Erythroblast (primary cell): ENCODE data around the gene TM7SF2.

Source experiments
- DNase-seq, 2 experiments: peaks; one replicate each; lab custom pipeline; 2025; lab: John Stamatoyannopoulos, UW
- GATA1 ChIP-seq: IDR thresholded peaks from 2 replicates; pipeline ENCODE4 v1.6.1; 2011; ENCODE audit warnings: low read depth, mild to moderate bottlenecking, control low read depth, low read length, moderate library complexity
- POLR2A ChIP-seq: IDR thresholded peaks from 2 replicates; pipeline ENCODE4 v1.6.1; 2011; ENCODE audit warnings: mild to moderate bottlenecking, low read length

TM7SF2 gene

DNA sequence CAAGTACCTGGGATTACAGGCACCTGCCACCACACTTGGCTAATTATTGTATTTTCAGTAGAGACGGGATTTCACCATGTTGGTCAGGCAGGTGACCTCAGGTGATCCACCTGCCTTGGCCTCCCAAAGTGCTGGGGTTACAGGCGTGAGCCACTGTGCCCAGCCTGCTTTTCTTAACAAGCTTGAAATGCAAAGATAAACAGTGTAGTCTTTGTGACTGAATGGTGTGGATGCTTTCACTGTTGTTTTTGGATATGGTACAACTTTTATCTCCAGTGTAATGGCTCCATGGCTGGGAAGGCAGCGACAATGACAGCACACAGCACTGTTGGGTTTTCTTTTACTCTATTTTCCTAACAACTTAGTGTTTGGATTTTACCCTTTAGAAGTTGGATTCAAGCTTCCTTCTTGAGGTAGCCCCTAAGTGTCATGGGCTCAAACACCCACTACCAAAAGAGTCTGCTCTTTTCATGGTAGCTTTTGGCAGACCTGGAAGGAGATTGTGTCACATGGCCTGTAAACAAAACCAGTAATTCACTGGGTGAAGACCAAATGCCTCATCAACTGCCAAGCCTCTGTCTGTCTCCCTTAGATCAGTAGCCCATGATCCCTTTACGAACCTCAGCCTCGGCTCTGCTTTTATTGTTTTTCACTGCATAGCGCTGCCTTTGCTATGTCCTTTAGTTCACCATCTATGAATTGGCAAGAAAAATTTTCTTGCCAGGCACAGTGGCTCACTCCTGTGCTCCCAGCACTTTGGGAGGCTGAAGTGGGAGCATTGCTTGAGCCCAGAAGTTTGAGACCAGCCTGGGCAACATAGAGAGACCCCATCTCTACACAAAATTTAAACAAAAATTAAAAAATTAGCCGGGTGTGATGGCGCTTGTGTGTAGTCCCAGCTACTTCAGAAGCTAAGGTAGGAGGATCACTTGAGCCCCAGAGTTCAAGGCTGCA lies 9.3 kb upstream of the TM7SF2 start:
- no peak for DNase-seq
- TF ChIP-seq POLR2A, result no peak

GRCh38 chr11:65103476-65103875 lies 8.2 kb upstream of the TM7SF2 start:
- DNase-seq, result no peak
- TF ChIP-seq POLR2A (no peak), GATA1 (no peak)

DNA sequence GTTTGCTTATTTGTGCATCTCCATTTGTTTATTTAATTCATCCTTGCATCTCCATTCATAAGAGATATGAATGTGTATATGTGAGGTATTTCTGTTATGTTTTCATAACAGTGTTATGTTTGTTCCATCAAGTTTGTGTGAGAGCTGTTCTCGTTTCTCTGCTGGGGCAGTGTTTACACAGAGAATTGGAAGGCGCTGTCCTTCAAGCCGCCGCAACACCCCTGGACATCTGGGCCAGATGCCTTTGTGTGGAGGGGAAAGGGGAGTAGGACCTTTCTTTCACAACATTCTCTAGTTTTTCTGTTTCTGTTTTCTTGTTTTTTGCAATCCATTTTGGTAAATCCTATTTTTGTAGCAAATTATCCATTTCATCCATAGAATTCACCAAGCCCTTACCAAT lies 7.0 kb upstream of the TM7SF2 start:
- no peak for TF ChIP-seq GATA1
- TF ChIP-seq POLR2A, result no peak
- DNase-seq, result no peak

GRCh38 chr11:65107078-65107477 lies 4.6 kb upstream of the TM7SF2 start:
- DNase-seq, result no peak
- TF ChIP-seq GATA1 (no peak), POLR2A (no peak)

GRCh38 chr11:65107751-65108468 lies 3.8 kb upstream of the TM7SF2 start:
- TF ChIP-seq POLR2A (no peak), GATA1 (no peak)
- no peak for DNase-seq

- no peak for TF ChIP-seq GATA1
- no peak for TF ChIP-seq POLR2A
- DNase-seq, result no peak
Measured at GRCh38 chr11:65108469-65109123, 3.1 kb upstream of the TM7SF2 start.

DNA sequence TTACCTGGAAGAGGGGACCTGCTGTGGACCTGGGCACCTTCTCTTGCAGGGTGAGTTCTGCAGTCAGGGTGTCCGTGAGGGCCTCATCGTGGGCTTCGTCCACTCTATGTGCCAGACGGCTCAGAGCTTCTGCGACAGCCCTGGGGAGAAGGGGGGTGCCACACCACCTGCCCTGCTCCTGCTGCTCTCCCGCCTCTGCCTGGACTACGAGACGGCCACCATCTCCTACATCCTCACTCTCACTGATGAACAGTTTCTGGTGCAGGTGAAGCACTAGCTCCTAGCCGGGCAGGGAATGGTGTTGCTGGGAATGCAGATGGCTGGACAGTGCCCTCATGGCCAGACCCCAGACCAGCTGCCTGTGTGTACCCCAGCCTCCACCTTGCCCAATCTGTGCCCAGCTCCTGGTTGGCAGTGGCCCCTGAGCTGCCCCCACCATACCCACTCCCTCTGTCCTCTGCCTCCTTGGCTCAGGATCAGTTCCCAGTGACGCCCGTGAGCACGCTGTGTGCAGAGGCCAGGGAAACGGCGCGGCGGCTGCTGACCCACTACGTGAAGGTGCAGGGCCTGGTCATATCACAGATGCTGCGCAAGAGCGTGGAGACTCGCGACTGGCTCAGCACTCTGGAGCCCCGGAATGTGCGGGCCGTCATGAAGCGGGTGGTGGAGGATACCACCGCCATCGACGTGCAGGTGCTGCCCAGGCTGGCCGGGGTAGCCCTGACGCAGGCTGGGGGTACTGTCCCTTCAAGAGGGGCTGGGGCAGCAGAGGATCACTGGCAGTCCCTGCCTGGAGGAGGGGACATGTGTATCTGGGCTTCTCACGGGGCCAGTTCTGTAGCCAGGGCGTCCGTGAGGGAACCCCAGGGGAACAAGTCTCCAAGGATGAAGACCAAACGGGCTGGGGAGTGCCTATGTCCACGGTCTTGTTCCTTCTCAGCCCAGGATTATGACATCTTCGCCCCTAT lies 2.2 kb upstream of the TM7SF2 start:
- no peak for TF ChIP-seq POLR2A
- no peak for TF ChIP-seq GATA1
- DNase-seq, result no peak

GRCh38 chr11:65110354-65110861 lies 1.3 kb upstream of the TM7SF2 start:
- peak; percentile 85 to 92 for DNase-seq
- TF ChIP-seq GATA1 (no peak), POLR2A (no peak)

- TF ChIP-seq GATA1 (no peak), POLR2A (no peak)
- no peak for DNase-seq
Measured at GRCh38 chr11:65111159-65111743, 421 bp upstream of the TM7SF2 start.

DNA sequence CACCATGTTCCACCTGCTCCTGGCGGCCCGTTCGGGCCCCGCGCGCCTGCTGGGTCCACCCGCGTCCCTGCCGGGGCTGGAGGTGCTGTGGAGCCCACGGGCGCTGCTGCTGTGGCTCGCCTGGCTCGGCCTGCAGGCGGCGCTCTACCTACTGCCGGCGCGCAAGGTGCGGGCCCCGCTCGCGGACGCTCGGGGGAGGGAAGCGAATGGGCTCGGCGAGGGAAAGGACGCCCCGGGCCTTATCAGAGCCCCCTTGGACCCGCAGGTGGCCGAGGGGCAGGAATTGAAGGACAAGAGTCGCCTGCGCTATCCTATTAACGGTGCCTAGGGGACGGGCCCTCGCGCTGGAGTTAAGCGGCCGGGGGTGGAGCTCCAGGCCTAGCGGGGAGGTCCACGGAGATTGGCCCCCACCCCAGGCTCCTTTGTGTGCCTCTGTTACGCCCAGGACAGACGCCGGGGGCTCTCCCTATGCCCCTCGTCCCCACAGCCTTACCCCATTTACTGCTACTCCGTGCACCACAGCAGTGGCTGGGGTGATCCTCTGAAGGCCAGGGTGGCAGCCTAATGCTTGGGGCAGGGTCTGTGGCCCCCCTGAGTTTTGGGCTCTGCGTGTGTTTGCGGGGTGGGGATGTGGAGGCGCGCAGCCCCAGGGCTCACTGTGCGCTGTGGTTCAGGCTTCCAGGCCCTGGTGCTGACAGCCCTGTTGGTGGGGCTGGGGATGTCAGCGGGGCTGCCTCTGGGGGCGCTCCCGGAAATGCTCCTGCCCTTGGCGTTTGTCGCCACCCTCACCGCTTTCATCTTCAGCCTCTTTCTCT lies 1.1 kb downstream of the TM7SF2 start:
- peak; percentile 82 to 87 for DNase-seq
- TF ChIP-seq GATA1 (no peak), POLR2A (peak; percentile 22)

DNA sequence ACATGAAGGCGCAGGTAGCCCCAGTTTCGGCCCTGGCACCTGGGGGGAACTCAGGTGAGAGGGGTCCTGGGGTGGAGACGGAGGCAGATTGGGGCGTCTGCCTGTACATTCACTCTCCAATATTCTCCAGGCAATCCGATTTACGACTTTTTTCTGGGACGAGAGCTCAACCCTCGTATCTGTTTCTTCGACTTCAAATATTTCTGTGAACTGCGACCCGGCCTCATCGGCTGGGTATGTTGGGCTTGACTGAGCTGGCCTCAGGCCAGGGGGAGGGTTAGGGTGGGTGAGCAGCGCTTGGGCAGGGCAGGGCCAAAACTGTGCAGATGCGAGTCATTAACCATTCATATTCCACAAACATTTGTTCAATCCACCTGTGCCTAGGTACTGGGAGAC lies 1.7 kb downstream of the TM7SF2 start:
- TF ChIP-seq GATA1, result no peak
- TF ChIP-seq POLR2A, result no peak
- DNase-seq, result peak; percentile 47 to 53

DNA sequence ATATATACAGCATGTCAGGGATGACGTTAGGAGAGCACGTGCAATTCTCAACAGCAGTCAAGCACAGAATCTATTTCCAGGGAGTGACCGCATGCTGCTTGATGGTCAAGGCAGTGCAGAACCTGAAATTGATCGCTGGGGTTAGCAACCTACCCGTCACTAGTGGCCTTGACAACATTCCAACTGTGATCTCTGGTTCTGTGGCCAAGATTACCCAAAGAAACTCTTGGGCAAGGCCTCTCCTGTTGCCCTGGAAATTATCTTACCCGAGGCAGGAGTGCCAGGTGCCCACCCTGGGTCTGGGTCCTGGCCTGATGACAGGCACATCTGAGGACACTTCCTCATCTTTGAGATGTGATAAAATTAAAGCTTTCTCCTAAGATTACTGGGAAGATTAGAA lies 2.2 kb downstream of the TM7SF2 start:
- DNase-seq, result peak; percentile 55 to 64
- TF ChIP-seq GATA1 (no peak), POLR2A (no peak)

- DNase-seq, result no peak
- no peak for TF ChIP-seq GATA1
- TF ChIP-seq POLR2A, result no peak
Measured at GRCh38 chr11:65114538-65115171, 3.0 kb downstream of the TM7SF2 start.
